Omental fat pad (tissue), 4 donors: Measurements from ENCODE around the gene PCED1B. TPM values are rescaled to one million over a fixed set of nuclear protein-coding genes. Genes with fewer than 3 reads are reported as not detected.

ENCODE experiments used
- ATAC-seq: fragments of 150-250 bp; one replicate; pipeline ENCODE4 v1.9.1; 2016; ENCODE audit warnings: mild to moderate bottlenecking, moderate library complexity; ENCODE audit not compliant: low FRiP score
- DNase-seq: peaks from one replicate; pipeline ENCODE4 v3.0.0-alpha.2; 2019; ENCODE audit warnings: low spot score
- CTCF ChIP-seq, 3 donors: fragments of 450-650 bp; IDR thresholded peaks; one replicate each; pipeline ENCODE4 v1.5.1; 2016 to 2017; ENCODE audit warnings: antibody characterized with exemption in 3 of 3, mild to moderate bottlenecking in 3 of 3, moderate library complexity in 2 of 3
- total RNA-seq, 4 donors: library from RNA; depleted of rRNA; stranded (reverse); fragments of >200 nt; gene quantifications; one replicate each; pipeline ENCODE4 v1.1.0, GENCODE V29; 2016

The PCED1B gene
- total RNA-seq, 4 donors from 2014 or later, result 1.9 to 5.7 (median 3.8) TPM

- ATAC-seq (no peak), DNase-seq (no peak)
- no peak for TF ChIP-seq CTCF (IDR thresholded peaks at IDR 0.05)
These were observed 145.2 kb downstream of the PCED1B start for GRCh38 chr12:47224563-47225133.

GRCh38 chr12:47225356-47225755, 145.9 kb downstream of the PCED1B start:
- TF ChIP-seq CTCF (IDR thresholded peaks at IDR 0.05), result no peak
- ATAC-seq, result no peak
- DNase-seq, result no peak

- ATAC-seq, result no peak
These were observed 146.8 kb downstream of the PCED1B start for GRCh38 chr12:47226199-47226598.

GRCh38 chr12:47228802-47229201, 149.4 kb downstream of the PCED1B start:
- TF ChIP-seq CTCF (IDR thresholded peaks at IDR 0.05), result no peak
- no peak for ATAC-seq

More at GRCh38 chr12:47226199-47226598, 146.8 kb downstream of the PCED1B start:
- no peak for DNase-seq
- TF ChIP-seq CTCF (IDR thresholded peaks at IDR 0.05), result no peak

GRCh38 chr12:47231456-47231855, 152.0 kb downstream of the PCED1B start:
- DNase-seq (no peak), ATAC-seq (peak; percentile 62)
- no peak for TF ChIP-seq CTCF (IDR thresholded peaks at IDR 0.05)

More at GRCh38 chr12:47228802-47229201, 149.4 kb downstream of the PCED1B start:
- no peak for DNase-seq

- TF ChIP-seq CTCF (IDR thresholded peaks at IDR 0.05), result no peak
- ATAC-seq (no peak), DNase-seq (no peak)
These were observed 155.2 kb downstream of the PCED1B start for GRCh38 chr12:47234576-47235141.
